ENCODE data around the gene PHF21A.

DNA sequence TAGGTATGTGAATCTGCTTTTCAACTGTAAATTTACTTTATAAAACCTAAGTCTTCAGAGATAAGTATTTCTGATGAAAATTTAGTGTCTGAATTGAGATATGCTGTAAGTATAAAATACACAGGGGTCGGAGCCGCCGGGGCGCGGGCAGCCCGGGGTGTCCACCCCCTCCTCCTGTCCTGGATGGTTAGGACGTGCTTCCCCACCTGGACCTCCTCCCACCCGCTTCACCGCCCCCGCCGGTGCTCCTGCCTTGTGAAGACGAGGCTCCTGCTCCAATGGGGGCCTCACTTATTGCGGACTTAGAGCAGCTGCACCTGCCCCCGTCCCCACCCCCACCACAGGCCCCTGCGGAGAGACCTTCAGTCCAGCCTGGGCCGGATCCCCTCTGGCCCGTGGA is 21.3 kb upstream of the PHF21A start:
- TF ChIP-seq, protein P1, sequence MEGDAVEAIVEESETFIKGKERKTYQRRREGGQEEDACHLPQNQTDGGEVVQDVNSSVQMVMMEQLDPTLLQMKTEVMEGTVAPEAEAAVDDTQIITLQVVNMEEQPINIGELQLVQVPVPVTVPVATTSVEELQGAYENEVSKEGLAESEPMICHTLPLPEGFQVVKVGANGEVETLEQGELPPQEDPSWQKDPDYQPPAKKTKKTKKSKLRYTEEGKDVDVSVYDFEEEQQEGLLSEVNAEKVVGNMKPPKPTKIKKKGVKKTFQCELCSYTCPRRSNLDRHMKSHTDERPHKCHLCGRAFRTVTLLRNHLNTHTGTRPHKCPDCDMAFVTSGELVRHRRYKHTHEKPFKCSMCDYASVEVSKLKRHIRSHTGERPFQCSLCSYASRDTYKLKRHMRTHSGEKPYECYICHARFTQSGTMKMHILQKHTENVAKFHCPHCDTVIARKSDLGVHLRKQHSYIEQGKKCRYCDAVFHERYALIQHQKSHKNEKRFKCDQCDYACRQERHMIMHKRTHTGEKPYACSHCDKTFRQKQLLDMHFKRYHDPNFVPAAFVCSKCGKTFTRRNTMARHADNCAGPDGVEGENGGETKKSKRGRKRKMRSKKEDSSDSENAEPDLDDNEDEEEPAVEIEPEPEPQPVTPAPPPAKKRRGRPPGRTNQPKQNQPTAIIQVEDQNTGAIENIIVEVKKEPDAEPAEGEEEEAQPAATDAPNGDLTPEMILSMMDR (IDR thresholded peaks at IDR 0.05; ENCODE audit: insufficient read depth, low read length, poor library complexity, severe bottlenecking), result no peak
- TF ChIP-seq EZH2phosphoT487 (conservative IDR thresholded peaks at IDR 0.05; ENCODE audit: low read length), result no peak
